ENCODE data around the gene FLT1.

Gene FLT1

GRCh38 chr13:28396053-28396452, 98.9 kb downstream of the FLT1 start:
- H3K4me3 ChIP-seq (ENCODE audit: low read depth, low read length) = no peak overlapping the region
- H3K9me3 ChIP-seq (ENCODE audit: control insufficient read depth, insufficient read depth, low read depth, low read length) = no peaks in the 10 kb centered on the region
- ChIA-PET POLR2A (no interaction called here), CTCF (interaction anchor here (0.6 kb wide), 1 partner anchor 93 kb away, joined by 6 read pairs; no protein-coding TSS in a partner anchor)
- peaks cover 3% of the 10 kb centered on the region for H3K4me1 ChIP-seq (ENCODE audit: control insufficient read depth, insufficient read depth, low read length)
- no peak overlapping the region for H3K27ac ChIP-seq (ENCODE audit: extremely low read depth, low read depth, low read length)
- TF ChIP-seq ZNF121 (tag by site-specific recombination; IDR thresholded peaks at IDR 0.05) (no peak), WT1 (tag by site-specific recombination; IDR thresholded peaks at IDR 0.05) (no peak), PRDM10 (tag by site-specific recombination; IDR thresholded peaks at IDR 0.05) (no peak), ZNF280C (tag by site-specific recombination; IDR thresholded peaks at IDR 0.05) (no peak), ZNF362 (tag by site-specific recombination; IDR thresholded peaks at IDR 0.05) (no peak), ZNF585B (tag by site-specific recombination; IDR thresholded peaks at IDR 0.05) (no peak), YY2 (tag by site-specific recombination; IDR thresholded peaks at IDR 0.05) (no peak), ZBTB26 (tag by site-specific recombination; optimal IDR thresholded peaks at IDR 0.05) (no peak), ZNF184 (tag by site-specific recombination; IDR thresholded peaks at IDR 0.05) (no peak), SP3 (tag by site-specific recombination; IDR thresholded peaks at IDR 0.05) (no peak)
- H3K36me3 ChIP-seq (ENCODE audit: control insufficient read depth in 2 of 2, insufficient read depth in 1 of 2, low read length in 2 of 2) = peaks cover 0 to 30% of the 10 kb centered on the region in 2 experiments; a peak in 1 of 3 replicates

GRCh38 chr13:28394422-28394821, 100.5 kb downstream of the FLT1 start:
- ChIA-PET POLR2A (no interaction called here), CTCF (no interaction called here)
- Histone ChIP-seq H3K4me3 (ENCODE audit: low read depth, low read length) (no peak overlapping the region), H3K4me1 (ENCODE audit: control insufficient read depth, insufficient read depth, low read length) (peaks cover 3% of the 10 kb centered on the region), H3K36me3 (ENCODE audit: control insufficient read depth in 2 of 2, insufficient read depth in 1 of 2, low read length in 2 of 2) (peaks cover 0 to 34% of the 10 kb centered on the region in 2 experiments; a peak in 1 of 3 replicates), H3K27ac (ENCODE audit: extremely low read depth, low read depth, low read length) (no peak overlapping the region), H3K9me3 (ENCODE audit: control insufficient read depth, insufficient read depth, low read depth, low read length) (no peaks in the 10 kb centered on the region)
- no peak for TF ChIP-seq ZIC2 (tag by site-specific recombination; IDR thresholded peaks at IDR 0.05)
- TF ChIP-seq TCF7L2 (IDR thresholded peaks at IDR 0.05; ENCODE audit: borderline replicate concordance, low read depth, low read length) = no peak
- no peak for TF ChIP-seq ZXDB (tag by site-specific recombination; IDR thresholded peaks at IDR 0.05)
- no peak for TF ChIP-seq ZNF677 (tag by site-specific recombination; IDR thresholded peaks at IDR 0.05)
- TF ChIP-seq PRDM4 (tag by site-specific recombination; IDR thresholded peaks at IDR 0.05) = no peak
